ENCODE results near the gene RSRC2. TPM values are rescaled to one million over a fixed set of nuclear protein-coding genes. Genes with fewer than 3 reads are reported as not detected.
"Not testable (repeated sequence)": the region's sequence is repeated elsewhere in the genome, so short reads cannot be mapped to it uniquely, and the experiment has no call there.

Gene RSRC2
- total RNA-seq, 1 donor from 2014 or later, result 99.7 TPM

DNA sequence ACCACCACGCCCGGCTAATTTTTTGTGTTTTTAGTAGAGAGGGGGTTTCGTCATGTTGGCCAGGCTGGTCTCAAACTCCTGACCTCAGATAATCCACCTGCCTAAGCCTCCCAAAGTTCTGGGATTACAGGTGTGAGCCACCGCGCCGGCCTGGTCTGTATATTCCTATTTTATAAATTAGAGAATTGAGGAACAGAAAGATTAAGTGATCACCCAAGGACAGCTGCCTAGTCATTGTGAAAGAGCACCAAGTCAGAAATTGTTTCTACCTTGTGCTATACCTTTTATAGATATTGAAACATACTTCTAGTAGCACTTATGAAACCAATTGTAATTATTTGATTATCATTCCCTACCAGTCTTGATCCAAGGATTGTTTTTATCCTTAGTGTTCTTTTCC, 2.3 kb upstream of the RSRC2 start:
- no peak for DNase-seq
- intact Hi-C loops (cut with micrococcal nuclease), result loop anchor here (5.0 to 10.0 kb wide), 4 partner anchors 127 to 926 kb away; partner anchors contain the start of genes DIABLO, OGFOD2 and SNRNP35
- Mint-ChIP-seq H3K36me3 (ENCODE audit: low read depth) (peaks cover 34% of the 10 kb centered on the region), H3K27me3 (no peaks in the 10 kb centered on the region), H3K4me3 (no peak overlapping the region), H3K4me1 (peaks cover 19% of the 10 kb centered on the region), H3K9me3 (no peaks in the 10 kb centered on the region), H3K27ac (no peak overlapping the region)

- peaks cover 23% of the 10 kb centered on the region for H3K4me1 Mint-ChIP-seq
- no peaks in the 10 kb centered on the region for H3K9me3 Mint-ChIP-seq
- peaks cover 39% of the 10 kb centered on the region for H3K36me3 Mint-ChIP-seq (ENCODE audit: low read depth)
- intact Hi-C loops (cut with micrococcal nuclease), result loop anchor here (5.0 to 10.0 kb wide), 4 partner anchors 126 to 926 kb away; partner anchors contain the start of genes DIABLO, OGFOD2 and SNRNP35
- H3K27me3 Mint-ChIP-seq, result no peaks in the 10 kb centered on the region
- no peak overlapping the region for H3K4me3 Mint-ChIP-seq
- no peak for DNase-seq
- no peak overlapping the region for H3K27ac Mint-ChIP-seq
These were observed 1.8 kb upstream of the RSRC2 start for GRCh38 chr12:122528582-122528981.

- intact Hi-C loops (cut with micrococcal nuclease), result loop anchor here (1.0 to 10.0 kb wide), 8 partner anchors 26 to 927 kb away; partner anchors contain the start of genes DIABLO, OGFOD2, SBNO1 and SNRNP35
- Mint-ChIP-seq H3K4me3 (no peak overlapping the region), H3K36me3 (ENCODE audit: low read depth) (peaks cover 41% of the 10 kb centered on the region), H3K27me3 (no peaks in the 10 kb centered on the region), H3K27ac (no peak overlapping the region), H3K9me3 (no peaks in the 10 kb centered on the region), H3K4me1 (peaks cover 30% of the 10 kb centered on the region)
- peak; percentile 84 for DNase-seq
These were observed 775 bp upstream of the RSRC2 start for GRCh38 chr12:122527478-122527944.

GRCh38 chr12:122523846-122524718, 2.7 kb downstream of the RSRC2 start:
- intact Hi-C loops (cut with micrococcal nuclease), result loop anchor here (10.0 kb wide), 3 partner anchors 299 to 931 kb away; partner anchors contain the start of genes DIABLO, OGFOD2 and SNRNP35
- Mint-ChIP-seq H3K27me3 (no peaks in the 10 kb centered on the region), H3K27ac (peak overlapping the region; percentile 50), H3K4me1 (peaks cover 48% of the 10 kb centered on the region), H3K36me3 (ENCODE audit: low read depth) (peaks cover 54% of the 10 kb centered on the region), H3K9me3 (no peaks in the 10 kb centered on the region), H3K4me3 (peak overlapping the region; percentile 90)
- no peak for DNase-seq

- intact Hi-C loops (cut with micrococcal nuclease), result loop anchor here (10.0 kb wide), 3 partner anchors 298 to 932 kb away; partner anchors contain the start of genes DIABLO, OGFOD2 and SNRNP35
- H3K27me3 Mint-ChIP-seq, result no peaks in the 10 kb centered on the region
- peak overlapping the region; percentile 59 for H3K27ac Mint-ChIP-seq
- no peak for DNase-seq
- no peaks in the 10 kb centered on the region for H3K9me3 Mint-ChIP-seq
- H3K4me1 Mint-ChIP-seq, result peaks cover 46% of the 10 kb centered on the region
- H3K4me3 Mint-ChIP-seq, result peak overlapping the region; percentile 90
- H3K36me3 Mint-ChIP-seq (ENCODE audit: low read depth), result peaks cover 62% of the 10 kb centered on the region
These were observed 3.5 kb downstream of the RSRC2 start for GRCh38 chr12:122523280-122523679.

DNA sequence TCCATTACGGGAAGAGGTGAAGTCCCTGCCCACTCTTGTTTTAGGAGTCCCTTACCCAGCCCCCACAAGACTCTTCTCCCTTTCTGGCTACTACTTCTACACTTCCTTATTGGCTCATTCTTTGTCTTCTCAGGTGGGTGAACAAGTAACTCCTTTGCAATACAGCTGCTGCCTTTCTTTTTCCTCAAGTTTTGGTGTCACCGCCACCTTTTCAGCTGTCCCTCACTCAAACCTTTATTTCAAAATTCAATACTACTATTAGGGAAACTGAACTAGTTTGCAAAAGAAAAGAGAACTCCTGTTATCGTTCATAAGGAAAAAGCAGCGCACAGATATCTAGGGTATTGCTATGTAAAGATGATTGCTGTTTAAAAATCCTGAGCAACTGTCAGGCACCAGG, 6.1 kb downstream of the RSRC2 start:
- DNase-seq, result no peak
- Mint-ChIP-seq H3K4me3 (no peak overlapping the region), H3K27ac (peak overlapping the region; percentile 72), H3K4me1 (peaks cover 48% of the 10 kb centered on the region), H3K36me3 (ENCODE audit: low read depth) (peaks cover 83% of the 10 kb centered on the region), H3K9me3 (no peaks in the 10 kb centered on the region), H3K27me3 (no peaks in the 10 kb centered on the region)
- intact Hi-C loops (cut with micrococcal nuclease), result loop anchor here (10.0 kb wide), 3 partner anchors 296 to 934 kb away; partner anchors contain the start of genes DIABLO, OGFOD2 and SNRNP35

- DNase-seq, result no peak
- Mint-ChIP-seq H3K27ac (no peak overlapping the region), H3K27me3 (no peaks in the 10 kb centered on the region), H3K9me3 (no peaks in the 10 kb centered on the region), H3K4me1 (peaks cover 52% of the 10 kb centered on the region), H3K36me3 (ENCODE audit: low read depth) (peaks cover 85% of the 10 kb centered on the region), H3K4me3 (no peak overlapping the region)
- intact Hi-C loops (cut with micrococcal nuclease), result loop anchor here (1.0 kb wide), 1 partner anchor 9 kb away; no protein-coding TSS in a partner anchor
These were observed 7.3 kb downstream of the RSRC2 start for GRCh38 chr12:122519418-122519817.

- Mint-ChIP-seq H3K4me3 (no peak overlapping the region), H3K27me3 (no peaks in the 10 kb centered on the region), H3K36me3 (ENCODE audit: low read depth) (peaks cover 85% of the 10 kb centered on the region), H3K4me1 (peaks cover 47% of the 10 kb centered on the region), H3K9me3 (no peaks in the 10 kb centered on the region), H3K27ac (peak overlapping the region; percentile 6)
- DNase-seq, result no peak
- intact Hi-C loops (cut with micrococcal nuclease), result loop anchor here (1.0 kb wide), 1 partner anchor 9 kb away; no protein-coding TSS in a partner anchor
These were observed 7.8 kb downstream of the RSRC2 start for GRCh38 chr12:122518908-122519307.

DNA sequence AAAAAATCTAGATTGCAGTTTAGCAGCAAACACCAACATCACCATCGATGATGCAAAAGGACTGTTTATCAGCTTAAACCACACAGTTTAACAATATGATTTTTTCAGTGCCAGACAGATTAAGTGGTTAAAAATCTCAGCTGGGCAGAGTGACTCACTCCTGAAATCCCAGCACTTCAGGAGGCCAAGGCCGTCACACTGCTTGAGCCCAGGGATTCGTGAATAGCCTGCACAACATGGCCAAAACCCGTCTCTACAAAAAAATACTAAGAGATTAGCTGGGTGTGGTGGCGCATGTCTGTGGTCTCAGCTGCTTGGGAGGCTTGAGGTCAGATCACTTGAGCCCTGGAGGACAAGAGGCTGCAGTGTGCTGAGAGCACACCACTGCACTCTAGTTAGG, 8.9 kb downstream of the RSRC2 start:
- Mint-ChIP-seq H3K4me1 (peaks cover 37% of the 10 kb centered on the region), H3K27ac (peak overlapping the region; percentile 62), H3K27me3 (no peaks in the 10 kb centered on the region), H3K9me3 (no peaks in the 10 kb centered on the region), H3K4me3 (no peak overlapping the region), H3K36me3 (ENCODE audit: low read depth) (peaks cover 82% of the 10 kb centered on the region)
- intact Hi-C loops (cut with micrococcal nuclease), result no loop called here
- no peak for DNase-seq

DNA sequence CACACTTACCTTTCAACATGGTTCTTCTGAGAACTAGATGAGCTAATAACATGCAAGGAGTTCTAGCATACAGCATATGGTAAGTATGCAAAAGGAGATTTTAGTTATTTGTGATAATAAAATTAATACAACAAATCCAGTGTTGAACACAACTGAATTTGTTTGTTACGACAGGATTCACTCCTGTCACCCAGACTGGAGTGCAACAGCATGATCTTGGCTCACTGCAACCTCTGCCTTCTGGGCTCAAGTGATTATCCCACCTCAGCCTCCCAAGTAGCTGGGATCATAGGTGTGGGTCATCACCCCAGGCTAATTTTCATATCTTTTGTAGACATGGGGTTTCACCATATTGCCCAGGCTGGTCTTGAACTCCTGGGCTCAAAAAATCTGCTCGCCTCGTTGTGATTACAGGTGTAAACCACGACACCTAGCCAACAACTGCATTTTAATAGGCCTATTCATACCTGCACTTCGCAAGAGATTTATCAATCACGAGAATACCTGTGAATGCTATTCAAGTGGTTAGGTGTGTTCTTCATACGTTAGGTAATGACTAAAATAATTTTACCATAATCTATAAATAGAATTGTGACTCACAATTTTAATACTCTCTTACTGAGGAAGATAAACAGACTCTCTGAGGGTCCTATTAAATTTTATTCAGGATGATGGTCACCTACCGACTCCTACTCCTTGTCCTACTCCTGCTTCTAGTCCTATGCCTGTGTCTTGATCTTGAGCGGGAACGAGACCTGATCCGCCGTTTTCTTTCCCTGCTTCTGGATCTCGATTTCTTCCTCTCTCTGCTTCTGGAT, 10.0 kb downstream of the RSRC2 start:
- no peak overlapping the region for H3K4me3 Mint-ChIP-seq
- peaks cover 29% of the 10 kb centered on the region for H3K4me1 Mint-ChIP-seq
- peak overlapping the region; percentile 26 for H3K27ac Mint-ChIP-seq
- H3K9me3 Mint-ChIP-seq, result no peaks in the 10 kb centered on the region
- intact Hi-C loops (cut with micrococcal nuclease), result no loop called here
- H3K27me3 Mint-ChIP-seq, result no peaks in the 10 kb centered on the region
- DNase-seq, result no peak
- peaks cover 85% of the 10 kb centered on the region for H3K36me3 Mint-ChIP-seq (ENCODE audit: low read depth)

- Mint-ChIP-seq H3K9me3 (no peaks in the 10 kb centered on the region), H3K36me3 (ENCODE audit: low read depth) (peaks cover 83% of the 10 kb centered on the region), H3K27ac (no peak overlapping the region), H3K4me1 (peaks cover 22% of the 10 kb centered on the region), H3K27me3 (no peaks in the 10 kb centered on the region), H3K4me3 (no peak overlapping the region)
- intact Hi-C loops (cut with micrococcal nuclease), result no loop called here
- DNase-seq, result no peak
These were observed 11.5 kb downstream of the RSRC2 start for GRCh38 chr12:122515275-122515674.

GRCh38 chr12:122513660-122514059, 13.1 kb downstream of the RSRC2 start:
- Mint-ChIP-seq H3K27ac (no peak overlapping the region), H3K36me3 (ENCODE audit: low read depth) (peaks cover 84% of the 10 kb centered on the region)

GRCh38 chr12:122513028-122513427, 13.7 kb downstream of the RSRC2 start:
- H3K27ac Mint-ChIP-seq; H3K27me3 Mint-ChIP-seq; H3K9me3 Mint-ChIP-seq; DNase-seq; intact Hi-C loops (cut with micrococcal nuclease); H3K4me3 Mint-ChIP-seq: not testable (repeated sequence)
- peaks cover 84% of the 10 kb centered on the region for H3K36me3 Mint-ChIP-seq (ENCODE audit: low read depth)
- H3K4me1 Mint-ChIP-seq, result peaks cover 12% of the 10 kb centered on the region

More at GRCh38 chr12:122513660-122514059, 13.1 kb downstream of the RSRC2 start:
- Mint-ChIP-seq H3K4me3 (no peak overlapping the region), H3K4me1 (peaks cover 12% of the 10 kb centered on the region), H3K9me3 (no peaks in the 10 kb centered on the region), H3K27me3 (no peaks in the 10 kb centered on the region)
- DNase-seq, result no peak
- intact Hi-C loops (cut with micrococcal nuclease), result no loop called here
